ENCODE measurements around the gene FOXF1. TPM values are rescaled to one million over a fixed set of nuclear protein-coding genes. Genes with fewer than 3 reads are reported as not detected.

Gene FOXF1
- total and polyA plus RNA-seq, 9 of the 15 experiments (the other 6 are each of a cell fraction or from before 2014, with no cell fraction given): 0.04 TPM; not detected in 8

- TF ChIP-seq POLR3G (IDR thresholded peaks at IDR 0.05; ENCODE audit: extremely low read depth, insufficient read length, insufficient replicate concordance) (no peak), SMAD1 (IDR thresholded peaks at IDR 0.05; ENCODE audit: low read depth, low read length, partially characterized antibody) (no peak), PKNOX1 (IDR thresholded peaks at IDR 0.05) (no peak), ETS2 (tag; IDR thresholded peaks at IDR 0.05; ENCODE audit: borderline replicate concordance, poor library complexity, severe bottlenecking) (no peak), BACH1 (tag; IDR thresholded peaks at IDR 0.05) (no peak), CEBPB (tag; IDR thresholded peaks at IDR 0.05) (no peak), BCOR (IDR thresholded peaks at IDR 0.05) (no peak)
Observed at GRCh38 chr16:86547286-86547685, 37.0 kb downstream of the FOXF1 start (continued).

GRCh38 chr16:86549076-86549892 is 39.0 kb downstream of the FOXF1 start:
- Histone ChIP-seq H3K79me2 (ENCODE audit: control insufficient read depth, insufficient read depth, low read length) (peaks cover 7% of the 10 kb centered on the region), H3K27me3 (ENCODE audit: control insufficient read depth in 2 of 2, insufficient read depth in 2 of 2, low read length in 2 of 2) (no peaks in the 10 kb centered on the region), H3K4me3 (no peak overlapping the region), H2AFZ (ENCODE audit: low read depth, low read length) (no peak overlapping the region), H4K20me1 (replicated peaks; ENCODE audit: control insufficient read depth, insufficient read depth, low read length) (no peaks in the 10 kb centered on the region), H3K36me3 (ENCODE audit: control insufficient read depth, insufficient read depth, low read length) (peaks cover 27% of the 10 kb centered on the region; the same call in 2 of the 3 replicates), H3K9ac (ENCODE audit: insufficient read depth in 1 of 2, low read depth in 2 of 2, low read length in 2 of 2) (no peak overlapping the region; a peak in 1 of 4 replicates), H3K4me1 (replicated peaks in 1 of 2; ENCODE audit: control insufficient read depth in 2 of 2, insufficient read depth in 2 of 2, low read length in 2 of 2) (peaks cover 0 to 7% of the 10 kb centered on the region in 2 experiments; a peak in 2 of 5 replicates), H3K9me1 (ENCODE audit: control insufficient read depth, insufficient read depth, low read length) (no peaks in the 10 kb centered on the region), H3K27ac (ENCODE audit: extremely low read depth, low read depth, low read length) (no peak overlapping the region), H3K4me2 (ENCODE audit: insufficient read depth, low read length) (no peak overlapping the region), H3K9me3 (replicated peaks; ENCODE audit: control insufficient read depth, insufficient read depth, low read depth, low read length) (no peaks in the 10 kb centered on the region)
- ATAC-seq (no peak), DNase-seq (ENCODE audit: extremely low read depth in 1 of 4, low spot score in 3 of 4) (no peak), FAIRE-seq (no peak)
- ChIA-PET CTCF (ENCODE audit: low intra/inter-chr PET ratio) (no interaction called here), POLR2A (no interaction called here)
- intact Hi-C loops (cut with micrococcal nuclease) (no loop called here), in situ Hi-C loops (cut with MboI) (no loop called here)
- WGBS (ENCODE audit: insufficient coverage, low coverage, missing lambda C conversion rate): 65% methylated on average over 8 of the region's 8 CpGs
- BruUV-seq (replicated peaks): no TSS peak
- TF ChIP-seq ZNF217 (CRISPR knock-in tag; IDR thresholded peaks at IDR 0.05) (no peak), TRIM24 (IDR thresholded peaks at IDR 0.05) (no peak), CREB3 (tag; conservative IDR thresholded peaks at IDR 0.05; ENCODE audit: low read depth) (no peak), BRF1 (IDR thresholded peaks at IDR 0.05; ENCODE audit: borderline replicate concordance, extremely low read depth, insufficient read length) (no peak), ERF (CRISPR knock-in tag; IDR thresholded peaks at IDR 0.05) (no peak), MTA2 (IDR thresholded peaks at IDR 0.05; ENCODE audit: low read depth) (no peak), ZNF395 (CRISPR knock-in tag; IDR thresholded peaks at IDR 0.05) (no peak), TCF3 (CRISPR knock-in tag; IDR thresholded peaks at IDR 0.05) (no peak), EGR1 (conservative IDR thresholded peaks at IDR 0.05) (no peak), SMC3 (conservative IDR thresholded peaks at IDR 0.05; ENCODE audit: insufficient read depth, low read depth, low read length) (no peak)

Data from K562 (cell line).